Neural crest cell (in vitro differentiated cells): Measurements from ENCODE around the gene RPS15. TPM values are rescaled to one million over a fixed set of nuclear protein-coding genes. Genes with fewer than 3 reads are reported as not detected.
A peak's percentile ranks its signal among the peaks of the same experiment; 100 is the strongest.

Source experiments
- DNase-seq: peaks from one replicate; pipeline ENCODE4 v3.0.0; 2021; ENCODE audit warnings: low read depth, mixed read lengths, low spot score
- H3K27ac Mint-ChIP-seq: one replicate; pipeline ENCODE4 v1.8.0; 2021; ENCODE audit warnings: mild to moderate bottlenecking, mixed read lengths; ENCODE audit not compliant: unreplicated experiment
- H3K27me3 Mint-ChIP-seq: 2 replicates; pipeline ENCODE4 v1.8.0; 2021; ENCODE audit warnings: low read depth, mild to moderate bottlenecking, mixed read lengths
- H3K36me3 Mint-ChIP-seq: 2 replicates; pipeline ENCODE4 v1.8.0; 2021; ENCODE audit warnings: low read depth, mild to moderate bottlenecking, mixed read lengths
- H3K4me1 Mint-ChIP-seq: 2 replicates; pipeline ENCODE4 v1.8.0; 2021; ENCODE audit warnings: mixed read lengths
- H3K4me3 Mint-ChIP-seq: one replicate; pipeline ENCODE4 v1.8.0; 2021; ENCODE audit warnings: mild to moderate bottlenecking, mixed read lengths
- H3K9me3 Mint-ChIP-seq: 2 replicates; pipeline ENCODE4 v1.8.0; 2021; ENCODE audit warnings: mixed read lengths
- total RNA-seq: library from RNA; stranded (reverse); gene quantifications from 2 replicates; pipeline ENCODE4 v1.2.1, GENCODE V29; 2021
- TF ChIP-seq, protein P1 (sequence below): fragments of 200-600 bp; sonication (generic); conservative IDR thresholded peaks from 2 replicates; pipeline ENCODE4 v1.5.0; 2021; ENCODE audit warnings: antibody characterized with exemption, mild to moderate bottlenecking

The RPS15 gene
- total RNA-seq, 1 donor from 2014 or later, result 1,580 TPM

DNA sequence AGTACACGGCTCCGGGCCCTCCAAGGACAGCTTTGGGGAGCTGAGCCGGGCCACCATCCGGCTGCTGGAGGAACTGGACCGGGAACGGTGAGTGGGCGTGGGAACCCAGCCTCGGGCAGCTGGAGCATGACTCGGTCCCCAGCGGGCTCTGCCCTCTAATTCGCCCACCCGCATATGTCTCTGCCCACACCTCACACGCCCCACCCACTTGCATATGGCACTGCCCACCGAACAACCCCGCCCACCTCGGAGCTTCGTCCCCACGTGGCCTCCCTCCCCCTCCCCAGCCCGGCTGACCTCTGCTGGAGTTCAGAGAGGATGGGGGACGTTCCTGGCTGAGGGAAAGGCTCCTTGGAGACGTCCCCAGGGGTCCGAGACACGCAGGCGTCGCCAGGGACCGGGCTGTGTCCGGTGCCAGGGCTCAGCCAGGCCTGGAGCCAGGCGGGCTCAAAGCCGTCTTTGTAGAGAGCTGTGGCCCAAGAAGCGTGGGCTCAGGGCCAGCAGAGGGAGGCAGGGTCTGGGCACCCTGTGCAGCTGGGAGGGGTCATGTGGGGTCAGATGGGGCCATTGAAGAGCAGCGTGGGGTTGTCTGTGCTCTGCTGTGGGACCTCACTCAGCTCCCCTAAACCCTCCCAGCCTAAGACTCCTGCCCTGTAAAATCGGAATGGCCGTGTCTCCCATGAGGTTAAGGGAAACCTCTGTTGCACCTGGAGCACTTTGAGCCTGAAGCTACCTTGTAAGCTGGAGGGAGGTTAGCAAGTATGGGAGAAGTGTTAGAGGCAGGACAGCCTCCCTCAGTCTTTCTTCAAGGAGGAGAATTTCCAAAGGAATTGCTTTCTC, 15.5 kb downstream of the RPS15 start:
- TF ChIP-seq, protein P1, sequence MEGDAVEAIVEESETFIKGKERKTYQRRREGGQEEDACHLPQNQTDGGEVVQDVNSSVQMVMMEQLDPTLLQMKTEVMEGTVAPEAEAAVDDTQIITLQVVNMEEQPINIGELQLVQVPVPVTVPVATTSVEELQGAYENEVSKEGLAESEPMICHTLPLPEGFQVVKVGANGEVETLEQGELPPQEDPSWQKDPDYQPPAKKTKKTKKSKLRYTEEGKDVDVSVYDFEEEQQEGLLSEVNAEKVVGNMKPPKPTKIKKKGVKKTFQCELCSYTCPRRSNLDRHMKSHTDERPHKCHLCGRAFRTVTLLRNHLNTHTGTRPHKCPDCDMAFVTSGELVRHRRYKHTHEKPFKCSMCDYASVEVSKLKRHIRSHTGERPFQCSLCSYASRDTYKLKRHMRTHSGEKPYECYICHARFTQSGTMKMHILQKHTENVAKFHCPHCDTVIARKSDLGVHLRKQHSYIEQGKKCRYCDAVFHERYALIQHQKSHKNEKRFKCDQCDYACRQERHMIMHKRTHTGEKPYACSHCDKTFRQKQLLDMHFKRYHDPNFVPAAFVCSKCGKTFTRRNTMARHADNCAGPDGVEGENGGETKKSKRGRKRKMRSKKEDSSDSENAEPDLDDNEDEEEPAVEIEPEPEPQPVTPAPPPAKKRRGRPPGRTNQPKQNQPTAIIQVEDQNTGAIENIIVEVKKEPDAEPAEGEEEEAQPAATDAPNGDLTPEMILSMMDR, result no peak
- peak overlapping the region; percentile 27 for H3K4me3 Mint-ChIP-seq
- H3K9me3 Mint-ChIP-seq, result no peaks in the 10 kb centered on the region
- peaks cover 27% of the 10 kb centered on the region for H3K4me1 Mint-ChIP-seq
- H3K36me3 Mint-ChIP-seq, result peaks cover 3% of the 10 kb centered on the region
- peaks cover 44% of the 10 kb centered on the region for H3K27me3 Mint-ChIP-seq
- no peak for DNase-seq
- H3K27ac Mint-ChIP-seq, result no peak overlapping the region

DNA sequence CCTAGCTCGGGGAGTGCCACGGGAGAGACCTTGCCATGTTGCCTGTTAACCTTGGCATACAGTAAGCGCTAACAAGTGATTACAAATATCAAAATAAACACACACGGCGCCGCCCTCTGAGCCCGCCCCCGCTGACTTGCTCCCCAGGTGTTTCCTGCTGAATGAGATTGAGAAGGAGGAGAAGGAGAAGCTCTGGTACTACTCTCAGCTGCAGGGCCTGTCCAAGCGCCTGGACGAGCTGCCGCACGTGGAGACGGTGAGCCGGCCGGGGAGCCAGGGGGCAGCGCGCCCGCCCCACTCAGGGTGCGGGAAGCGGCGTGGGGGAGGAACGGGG, 16.8 kb downstream of the RPS15 start:
- TF ChIP-seq, protein P1, result no peak
- Mint-ChIP-seq H3K27ac (no peak overlapping the region), H3K4me1 (peaks cover 20% of the 10 kb centered on the region), H3K36me3 (peaks cover 3% of the 10 kb centered on the region), H3K27me3 (peaks cover 39% of the 10 kb centered on the region), H3K9me3 (no peaks in the 10 kb centered on the region), H3K4me3 (no peak overlapping the region)
- no peak for DNase-seq

DNA sequence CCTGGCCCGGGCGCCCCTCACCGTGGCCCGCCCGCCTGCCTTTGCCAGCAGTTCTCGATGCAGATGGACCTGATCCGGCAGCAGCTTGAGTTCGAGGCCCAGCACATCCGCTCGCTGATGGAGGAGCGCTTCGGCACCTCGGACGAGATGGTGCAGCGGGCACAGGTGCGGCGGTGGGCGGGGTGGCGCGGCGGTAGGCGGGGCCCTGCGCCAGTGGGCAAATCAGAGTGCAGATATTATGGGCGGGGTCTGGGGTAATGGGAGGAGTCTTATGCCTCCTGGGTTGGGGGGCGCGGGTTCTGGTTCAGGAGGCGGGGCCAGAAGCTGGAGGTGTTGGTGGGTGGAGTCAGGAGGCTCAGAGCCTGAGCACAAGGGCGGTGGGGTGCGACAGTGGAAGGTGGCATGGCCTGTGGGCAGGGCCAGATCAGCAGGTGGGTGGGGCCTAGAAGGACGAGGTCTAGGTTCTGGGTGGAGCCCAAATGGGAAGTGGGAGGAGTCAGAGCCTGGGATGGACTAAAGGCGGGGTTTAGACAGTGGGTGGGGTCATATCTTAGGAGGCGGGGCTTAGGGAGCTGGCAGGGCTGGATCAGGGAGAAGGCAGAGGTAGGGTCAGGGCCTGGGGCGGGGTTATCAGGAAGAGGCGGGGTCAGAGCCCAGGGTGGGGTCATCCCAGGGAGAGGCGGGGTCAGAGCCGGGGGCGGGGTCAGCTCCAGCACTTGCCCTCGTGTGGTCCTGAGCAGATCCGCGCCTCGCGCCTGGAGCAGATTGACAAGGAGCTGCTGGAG, 17.3 kb downstream of the RPS15 start:
- Mint-ChIP-seq H3K36me3 (peaks cover 3% of the 10 kb centered on the region), H3K27ac (no peak overlapping the region), H3K4me3 (peak overlapping the region; percentile 71), H3K27me3 (peaks cover 36% of the 10 kb centered on the region), H3K9me3 (no peaks in the 10 kb centered on the region), H3K4me1 (peaks cover 18% of the 10 kb centered on the region)
- TF ChIP-seq, protein P1, result no peak
- no peak for DNase-seq

DNA sequence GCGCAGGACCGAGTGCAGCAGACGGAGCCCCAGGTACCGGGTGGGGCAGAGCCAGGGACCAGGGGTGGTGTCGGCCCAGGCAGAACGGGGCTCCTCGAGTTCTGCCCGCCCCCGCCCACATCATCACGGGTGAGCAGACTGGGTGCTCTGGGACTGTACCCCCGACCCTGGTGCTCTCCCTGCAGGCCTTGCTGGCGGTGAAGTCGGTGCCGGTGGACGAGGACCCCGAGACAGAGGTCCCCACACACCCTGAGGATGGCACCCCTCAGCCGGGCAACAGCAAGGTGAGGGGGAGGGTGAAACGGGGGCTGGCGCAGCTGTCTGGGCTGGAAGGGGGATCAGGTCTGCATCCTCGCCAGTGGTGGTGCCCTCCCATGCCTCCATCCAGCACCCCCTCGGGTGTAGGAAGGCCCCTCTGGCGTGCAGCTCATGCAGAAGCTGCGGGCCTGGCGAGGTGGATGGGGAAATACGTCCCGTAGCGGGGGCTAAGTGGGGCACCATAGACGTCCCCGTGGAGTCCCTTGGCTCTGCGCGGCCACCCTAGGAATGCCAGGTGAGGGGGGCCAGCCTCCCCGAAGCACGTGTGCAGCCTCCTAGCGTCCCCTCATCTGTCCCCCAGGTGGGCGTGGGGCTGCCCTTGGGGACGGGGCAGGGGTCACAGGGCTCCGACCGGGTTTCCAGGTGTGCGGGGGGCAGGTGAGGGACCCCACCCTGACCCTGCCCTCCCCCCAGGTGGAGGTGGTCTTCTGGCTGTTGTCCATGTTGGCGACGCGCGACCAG, 18.1 kb downstream of the RPS15 start:
- no peaks in the 10 kb centered on the region for H3K9me3 Mint-ChIP-seq
- no peak overlapping the region for H3K4me3 Mint-ChIP-seq
- no peak for DNase-seq

More for the DNA sequence above, 18.1 kb downstream of the RPS15 start:
- Mint-ChIP-seq H3K4me1 (peaks cover 11% of the 10 kb centered on the region), H3K36me3 (peaks cover 3% of the 10 kb centered on the region), H3K27ac (no peak overlapping the region), H3K27me3 (peaks cover 28% of the 10 kb centered on the region)
- TF ChIP-seq, protein P1, result no peak
